AG04450 (cell line): ENCODE data around the gene SLC5A2. TPM values are rescaled to one million over a fixed set of nuclear protein-coding genes. Genes with fewer than 3 reads are reported as not detected.
A peak's percentile ranks its signal among the peaks of the same experiment; 100 is the strongest.

Experiments
- CTCF ChIA-PET: fragments of 300-600, 350-600 bp; formaldehyde crosslinking; extraction: SDS; loops from one replicate; lab custom pipeline; 2022; ENCODE audit warnings: antibody characterized with exemption, inconsistent platforms; lab: Charles Lee
- POLR2A ChIA-PET: fragments of 350-600 bp; formaldehyde crosslinking; extraction: SDS; loops from one replicate; lab custom pipeline; 2021; ENCODE audit warnings: antibody characterized with exemption, inconsistent platforms; lab: Yijun Ruan, JAX
- DNase-seq: peaks from one replicate; pipeline ENCODE4 v3.0.0-alpha.2; 2011; ENCODE audit warnings: low read depth, low spot score
- H3K27ac ChIP-seq: one replicate; pipeline ENCODE4 v1.5.1; 2012; ENCODE audit warnings: low read depth, low read length, control low read depth
- H3K27me3 ChIP-seq: one replicate; pipeline ENCODE4 v1.6.0; 2012; ENCODE audit warnings: low read length; ENCODE audit not compliant: control insufficient read depth, insufficient read depth
- H3K4me3 ChIP-seq: 2 replicates; pipeline ENCODE4 v1.5.1; 2011; ENCODE audit warnings: mild to moderate bottlenecking, low read depth, low read length, control low read depth
- H3K9me3 ChIP-seq: 2 replicates; pipeline ENCODE4 v1.5.1; 2012; ENCODE audit warnings: low read length; ENCODE audit not compliant: control insufficient read depth, insufficient read depth
- CTCF ChIP-seq: IDR thresholded peaks from 2 replicates; pipeline ENCODE4 v1.5.1; 2011; ENCODE audit warnings: low read depth, low read length, control low read depth, inconsistent platforms
- polyA plus RNA-seq: library from polyadenylated mRNA; depleted of rRNA; stranded (reverse); fragments of >200 nt; gene quantifications from 2 replicates; pipeline ENCODE4 v1.2.3, GENCODE V29; 2011

The SLC5A2 gene
- polyA plus RNA-seq, 1 experiment = not detected

DNA sequence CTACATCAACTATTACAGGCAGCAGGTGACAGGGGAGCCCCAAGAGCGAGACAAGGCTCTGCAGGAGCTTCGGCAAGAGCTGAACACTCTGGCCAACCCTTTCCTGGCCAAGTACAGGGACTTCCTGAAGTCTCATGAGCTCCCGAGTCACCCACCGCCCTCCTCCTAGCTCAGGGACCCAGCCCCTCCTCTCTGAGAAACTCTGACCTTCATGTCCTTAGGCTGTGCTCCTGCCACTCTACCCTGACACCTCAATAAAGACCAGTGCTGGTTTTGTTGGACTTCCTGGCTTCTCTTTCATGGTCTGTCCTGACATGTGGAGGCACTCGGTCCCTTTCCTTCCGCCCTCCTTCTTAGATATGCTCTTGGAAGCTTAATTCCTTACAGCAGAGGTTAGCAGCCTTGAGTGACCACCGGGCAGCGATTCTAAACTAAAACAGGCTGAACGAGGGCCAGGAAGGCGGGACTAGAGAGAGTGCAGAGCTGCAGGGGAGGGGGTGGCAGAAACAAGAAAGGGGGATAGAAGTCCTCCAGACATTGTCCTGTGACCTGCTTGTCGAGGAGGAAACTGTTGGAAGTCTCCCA, 45.7 kb downstream of the SLC5A2 start:
- no peak for TF ChIP-seq CTCF

DNA sequence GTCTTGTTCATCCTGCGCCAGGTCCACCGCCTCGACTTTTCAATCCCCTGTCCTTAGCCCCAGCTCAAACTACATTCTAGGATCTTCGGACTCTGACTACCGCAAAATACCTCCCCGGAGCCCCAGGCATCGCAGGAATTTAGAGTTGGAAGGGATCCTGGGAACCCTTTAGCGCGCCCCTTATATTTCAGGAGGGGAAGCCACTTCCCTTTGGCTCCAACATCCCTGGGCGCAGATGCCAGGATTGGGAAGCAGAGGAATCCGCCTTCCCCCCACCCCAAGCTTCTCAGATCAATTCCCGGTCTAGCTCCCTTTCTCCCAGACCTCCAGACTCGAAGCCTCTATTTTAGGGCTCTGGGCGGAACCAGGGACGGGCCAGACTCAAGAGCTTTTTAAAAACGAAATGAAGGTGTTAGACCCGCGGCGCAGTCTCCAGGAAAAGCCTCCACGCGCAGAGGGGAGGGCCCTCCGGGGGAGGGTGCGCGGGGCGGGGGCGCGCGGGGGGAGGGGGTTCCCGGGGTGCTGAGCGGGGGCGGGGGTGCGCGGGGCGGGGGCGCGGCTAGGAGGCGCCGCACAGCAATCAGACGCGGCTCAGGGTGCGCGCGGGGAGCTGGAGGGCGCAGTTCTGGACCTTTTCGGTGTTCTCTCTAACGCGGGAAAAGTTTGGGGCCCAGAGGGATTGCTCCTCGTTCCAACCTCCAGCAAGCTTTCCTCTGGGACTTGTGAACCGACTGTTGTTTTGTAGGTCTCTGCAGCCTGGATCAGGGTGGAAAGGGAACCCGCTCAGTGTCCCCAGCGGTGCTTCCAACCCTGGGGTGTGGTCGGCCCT, 46.4 kb downstream of the SLC5A2 start:
- ChIA-PET CTCF (interaction anchor here (1.1 kb wide), 1 partner anchor 339 kb away, joined by 3 read pairs; no protein-coding TSS in a partner anchor), POLR2A (interaction anchor here (0.9 to 1.7 kb wide), 2 partner anchors 22 to 28 kb away, joined by 4 to 10 read pairs; partner anchors contain the start of gene RUSF1)
- H3K4me3 ChIP-seq = peak overlapping the region; percentile 45
- no peak for TF ChIP-seq CTCF
- no peaks in the 10 kb centered on the region for H3K9me3 ChIP-seq
- DNase-seq = no peak
- H3K27ac ChIP-seq = no peak overlapping the region
- peaks cover 30% of the 10 kb centered on the region for H3K27me3 ChIP-seq

More for the DNA sequence above, 45.7 kb downstream of the SLC5A2 start:
- ChIA-PET POLR2A (interaction anchor here (0.9 to 1.7 kb wide), 2 partner anchors 21 to 27 kb away, joined by 4 to 10 read pairs; partner anchors contain the start of gene RUSF1), CTCF (interaction anchor here (1.1 kb wide), 1 partner anchor 340 kb away, joined by 3 read pairs; no protein-coding TSS in a partner anchor)
- Histone ChIP-seq H3K27ac (no peak overlapping the region), H3K4me3 (peak overlapping the region; percentile 45), H3K27me3 (peaks cover 30% of the 10 kb centered on the region), H3K9me3 (no peaks in the 10 kb centered on the region)
- DNase-seq = no peak

DNA sequence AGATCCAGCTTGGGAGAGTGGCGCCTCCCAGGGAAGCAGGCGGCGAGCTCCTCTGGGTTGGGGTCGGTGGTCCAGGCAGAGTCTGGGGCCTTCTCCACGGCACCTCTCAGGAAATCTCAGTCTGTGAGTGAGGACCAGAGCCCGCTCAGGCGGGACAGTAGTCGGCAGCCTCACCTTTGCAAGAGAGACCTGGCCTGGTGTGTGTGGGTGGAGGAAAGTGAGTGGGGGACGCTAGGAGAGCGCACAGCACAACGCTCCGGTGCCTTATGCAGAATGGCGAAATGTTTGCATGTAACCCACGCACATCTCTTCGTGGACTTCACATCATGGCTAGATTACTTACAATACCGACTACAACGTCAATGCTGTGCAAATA, 47.0 kb downstream of the SLC5A2 start:
- ChIA-PET POLR2A (interaction anchor here (0.6 kb wide), 1 partner anchor 321 kb away, joined by 9 read pairs; no protein-coding TSS in a partner anchor), CTCF (interaction anchor here (1.1 kb wide), 1 partner anchor 339 kb away, joined by 3 read pairs; no protein-coding TSS in a partner anchor)
- no peak for DNase-seq
- Histone ChIP-seq H3K27ac (no peak overlapping the region), H3K27me3 (peaks cover 30% of the 10 kb centered on the region), H3K4me3 (0 out of 2 replicates have a peak overlapping the region, but pooled peaks have one; percentile 17), H3K9me3 (no peaks in the 10 kb centered on the region)
- no peak for TF ChIP-seq CTCF

DNA sequence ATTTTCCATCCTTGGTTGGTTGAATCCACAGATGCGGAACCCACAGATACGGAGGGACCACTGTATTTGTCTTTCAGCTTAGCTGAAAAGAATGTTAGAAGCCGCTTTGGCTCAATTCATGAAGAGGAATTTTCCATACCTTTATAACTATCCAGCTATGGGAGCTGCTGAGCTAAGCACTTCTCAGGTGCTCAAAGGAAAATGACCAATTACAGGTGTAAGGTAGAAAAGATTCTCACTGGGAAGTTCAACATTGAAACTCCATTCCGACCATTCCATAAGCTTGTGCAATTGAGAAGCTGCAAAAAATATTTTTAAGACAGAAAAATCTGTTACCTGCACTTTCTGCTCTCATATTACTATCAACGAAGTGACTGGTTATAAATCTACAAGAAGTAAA, 47.5 kb downstream of the SLC5A2 start:
- DNase-seq = no peak
- ChIA-PET POLR2A (interaction anchor here (0.6 kb wide), 1 partner anchor 321 kb away, joined by 9 read pairs; no protein-coding TSS in a partner anchor), CTCF (no interaction called here)

More for the DNA sequence above, 47.5 kb downstream of the SLC5A2 start:
- no peak for TF ChIP-seq CTCF
- no peak overlapping the region for H3K4me3 ChIP-seq
- peaks cover 30% of the 10 kb centered on the region for H3K27me3 ChIP-seq
- H3K9me3 ChIP-seq = no peaks in the 10 kb centered on the region
- no peak overlapping the region for H3K27ac ChIP-seq
